Endodermal cell (in vitro differentiated cells): ENCODE results near the gene CCDC121. TPM values are rescaled to one million over a fixed set of nuclear protein-coding genes. Genes with fewer than 3 reads are reported as not detected.

Source experiments
- DNase-seq: peaks from one replicate; pipeline ENCODE4 v3.0.0-alpha.2; 2017
- H3K27ac ChIP-seq: 2 replicates; pipeline ENCODE4 v1.5.1; 2013; ENCODE audit warnings: mild to moderate bottlenecking, low read depth, low read length, moderate library complexity
- H3K27me3 ChIP-seq: 2 replicates; pipeline ENCODE4 v1.6.1; 2013; ENCODE audit warnings: mild to moderate bottlenecking, low read length, moderate library complexity; ENCODE audit not compliant: insufficient read depth, control insufficient read depth, poor library complexity, severe bottlenecking
- H3K36me3 ChIP-seq: 2 replicates; pipeline ENCODE4 v1.7.0; 2013; ENCODE audit warnings: mild to moderate bottlenecking, low read length, moderate library complexity; ENCODE audit not compliant: control insufficient read depth, insufficient read depth
- H3K4me1 ChIP-seq: one replicate; pipeline ENCODE4 v1.7.0; 2013; ENCODE audit warnings: low read length; ENCODE audit not compliant: control insufficient read depth, insufficient read depth
- H3K4me3 ChIP-seq: 2 replicates; pipeline ENCODE4 v1.5.1; 2013; ENCODE audit warnings: mild to moderate bottlenecking, low read length, moderate library complexity
- H3K9ac ChIP-seq: 2 replicates; pipeline ENCODE4 v1.6.1; 2013; ENCODE audit warnings: mild to moderate bottlenecking, low read length, moderate library complexity; ENCODE audit not compliant: poor library complexity, severe bottlenecking; ENCODE audit errors: extremely low read depth
- H3K9me3 ChIP-seq: 2 replicates; pipeline ENCODE4 v1.6.1; 2013; ENCODE audit warnings: mild to moderate bottlenecking, low read length, moderate library complexity; ENCODE audit not compliant: control insufficient read depth
- H3K27ac Mint-ChIP-seq: 2 replicates; pipeline ENCODE4 v1.8.0; 2020; ENCODE audit warnings: mixed read lengths
- H3K27me3 Mint-ChIP-seq: 2 replicates; pipeline ENCODE4 v1.8.0; 2021; ENCODE audit warnings: mild to moderate bottlenecking, mixed read lengths; ENCODE audit not compliant: insufficient read depth
- H3K36me3 Mint-ChIP-seq: 2 replicates; pipeline ENCODE4 v1.8.0; 2020; ENCODE audit warnings: low read depth, mixed read lengths
- H3K4me1 Mint-ChIP-seq: 2 replicates; pipeline ENCODE4 v1.8.0; 2020; ENCODE audit warnings: mixed read lengths
- H3K4me3 Mint-ChIP-seq: 2 replicates; pipeline ENCODE4 v1.8.0; 2020; ENCODE audit warnings: mild to moderate bottlenecking, moderate library complexity, mixed read lengths
- H3K9me3 Mint-ChIP-seq: 2 replicates; pipeline ENCODE4 v1.8.0; 2020; ENCODE audit warnings: mild to moderate bottlenecking, mixed read lengths
- WGBS, 2 experiments: methylation state at CpG; one replicate each; pipeline versions ENCODE4 v1.1.5 to v1.1.7; 2013; ENCODE audit warnings: missing lambda C conversion rate in 2 of 2, mixed read lengths in 1 of 2; ENCODE audit not compliant: insufficient coverage in 1 of 2, insufficient read length in 1 of 2; 5-methylcytosine and 5-hydroxymethylcytosine counted together
- total RNA-seq, 2 donors: library from RNA; stranded (reverse); fragmentation: NEBNext Ultra II Directional in 1 of 2; extraction: Animal tissue kit (Norgen Biotek cat#: 25700) in 1 of 2; gene quantifications; 2 replicates in 1 of 2; 3 replicates in 1 of 2; pipeline ENCODE4 v1.2.1, GENCODE V29; 2021
- TF ChIP-seq, protein P1 (sequence below): fragments of 200-600 bp; sonication (generic); conservative IDR thresholded peaks from 2 replicates; pipeline ENCODE4 v1.5.0; 2021; ENCODE audit warnings: antibody characterized with exemption, mild to moderate bottlenecking

The CCDC121 gene
- total RNA-seq, 2 donors from 2014 or later = 4.6 to 5.3 TPM

DNA sequence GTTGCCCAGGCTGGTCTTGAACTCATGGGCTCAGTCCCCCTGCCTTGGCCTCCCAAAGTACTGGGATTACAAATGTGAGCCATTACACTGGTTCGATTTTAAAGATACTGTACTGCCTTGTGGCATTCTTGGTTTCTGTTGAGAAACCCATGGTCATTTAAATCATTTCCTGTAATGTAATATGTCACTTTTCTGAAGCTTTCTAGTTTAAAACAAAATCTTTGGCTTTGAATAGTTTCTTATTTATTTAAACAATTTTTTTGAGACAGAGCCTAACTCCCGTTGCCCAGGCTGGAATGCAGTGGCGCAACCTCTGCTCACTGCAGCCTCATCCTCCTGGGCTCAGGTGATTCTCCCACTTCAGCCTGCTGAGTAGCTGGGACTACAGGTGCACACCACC is 37.1 kb downstream of the CCDC121 start:
- TF ChIP-seq, protein P1, sequence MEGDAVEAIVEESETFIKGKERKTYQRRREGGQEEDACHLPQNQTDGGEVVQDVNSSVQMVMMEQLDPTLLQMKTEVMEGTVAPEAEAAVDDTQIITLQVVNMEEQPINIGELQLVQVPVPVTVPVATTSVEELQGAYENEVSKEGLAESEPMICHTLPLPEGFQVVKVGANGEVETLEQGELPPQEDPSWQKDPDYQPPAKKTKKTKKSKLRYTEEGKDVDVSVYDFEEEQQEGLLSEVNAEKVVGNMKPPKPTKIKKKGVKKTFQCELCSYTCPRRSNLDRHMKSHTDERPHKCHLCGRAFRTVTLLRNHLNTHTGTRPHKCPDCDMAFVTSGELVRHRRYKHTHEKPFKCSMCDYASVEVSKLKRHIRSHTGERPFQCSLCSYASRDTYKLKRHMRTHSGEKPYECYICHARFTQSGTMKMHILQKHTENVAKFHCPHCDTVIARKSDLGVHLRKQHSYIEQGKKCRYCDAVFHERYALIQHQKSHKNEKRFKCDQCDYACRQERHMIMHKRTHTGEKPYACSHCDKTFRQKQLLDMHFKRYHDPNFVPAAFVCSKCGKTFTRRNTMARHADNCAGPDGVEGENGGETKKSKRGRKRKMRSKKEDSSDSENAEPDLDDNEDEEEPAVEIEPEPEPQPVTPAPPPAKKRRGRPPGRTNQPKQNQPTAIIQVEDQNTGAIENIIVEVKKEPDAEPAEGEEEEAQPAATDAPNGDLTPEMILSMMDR = no peak

DNA sequence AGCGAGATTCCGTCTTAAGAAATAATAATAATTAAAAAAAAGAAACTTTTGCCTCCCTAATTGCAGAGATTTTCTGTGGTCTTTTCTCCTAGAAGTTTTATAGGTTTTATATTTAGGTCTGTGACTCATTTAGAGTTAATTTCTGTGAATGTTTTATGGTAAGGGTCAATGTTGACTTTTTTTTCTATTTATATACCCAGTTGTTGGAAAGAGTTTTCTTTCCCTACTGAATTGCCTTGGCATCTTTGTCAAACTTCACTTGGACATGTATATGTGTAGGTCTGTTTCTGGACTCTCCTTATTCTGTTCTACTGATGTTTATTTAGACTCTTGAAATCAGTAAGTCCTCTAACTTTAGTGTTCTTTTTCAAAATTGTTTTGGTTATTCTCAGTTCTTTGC is 40.5 kb downstream of the CCDC121 start:
- Mint-ChIP-seq H3K4me1 (peaks cover 12% of the 10 kb centered on the region), H3K27ac (no peak overlapping the region), H3K9me3 (peaks cover 40% of the 10 kb centered on the region), H3K27me3 (no peaks in the 10 kb centered on the region), H3K36me3 (peaks cover 41% of the 10 kb centered on the region), H3K4me3 (no peak overlapping the region)
- DNase-seq = no peak
- no peaks in the 10 kb centered on the region for H3K4me1 ChIP-seq
- peaks cover 1% of the 10 kb centered on the region for H3K36me3 ChIP-seq
- no peaks in the 10 kb centered on the region for H3K27me3 ChIP-seq
- no peak overlapping the region for H3K9ac ChIP-seq
- TF ChIP-seq, protein P1 = no peak
- peaks cover 48% of the 10 kb centered on the region for H3K9me3 ChIP-seq
- no peak overlapping the region for H3K4me3 ChIP-seq
- H3K27ac ChIP-seq = no peak overlapping the region
- 84% methylated on average over 2 of the region's 2 CpGs; no CpG with 5 or more reads in 1 of the 2 experiments for WGBS, 2 experiments

More for the DNA sequence above, 37.1 kb downstream of the CCDC121 start:
- no peaks in the 10 kb centered on the region for H3K4me1 ChIP-seq
- H3K9me3 Mint-ChIP-seq = peaks cover 73% of the 10 kb centered on the region
- no peaks in the 10 kb centered on the region for H3K4me1 Mint-ChIP-seq
- H3K4me3 Mint-ChIP-seq = no peak overlapping the region
- H3K9ac ChIP-seq = no peak overlapping the region
- H3K27me3 Mint-ChIP-seq = no peaks in the 10 kb centered on the region
- peaks cover 18% of the 10 kb centered on the region for H3K36me3 ChIP-seq
- DNase-seq = no peak
- no peak overlapping the region for H3K27ac ChIP-seq
- H3K36me3 Mint-ChIP-seq = peaks cover 64% of the 10 kb centered on the region
- peaks cover 75% of the 10 kb centered on the region for H3K9me3 ChIP-seq
- no peaks in the 10 kb centered on the region for H3K27me3 ChIP-seq
- H3K27ac Mint-ChIP-seq = no peak overlapping the region
- H3K4me3 ChIP-seq = no peak overlapping the region
- WGBS, 2 experiments = 98 to 100% methylated on average over 2 to 3 of the region's 3 CpGs

DNA sequence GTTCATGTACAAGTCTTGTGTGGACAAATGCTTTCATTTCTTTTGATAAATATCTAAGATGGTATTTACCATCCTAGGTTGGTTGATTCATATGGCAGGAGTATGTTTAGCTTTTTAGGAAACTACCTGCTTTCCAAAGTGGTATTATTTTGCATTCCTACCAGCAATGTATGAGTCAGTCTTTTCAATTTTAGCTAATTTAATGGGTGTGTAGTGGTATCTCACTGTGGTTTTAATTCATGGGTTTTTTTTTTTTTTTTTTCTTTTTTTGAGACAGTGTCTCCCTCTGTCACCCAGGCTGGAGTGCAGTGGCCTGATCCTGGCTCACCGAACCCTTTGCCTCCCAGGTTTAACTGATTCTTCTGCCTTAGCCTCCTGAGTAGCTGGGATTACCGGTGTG is 41.8 kb downstream of the CCDC121 start:
- Histone ChIP-seq H3K27ac (no peak overlapping the region), H3K36me3 (no peaks in the 10 kb centered on the region), H3K4me1 (no peaks in the 10 kb centered on the region), H3K4me3 (no peak overlapping the region), H3K27me3 (peaks cover 5% of the 10 kb centered on the region), H3K9ac (no peak overlapping the region), H3K9me3 (peaks cover 43% of the 10 kb centered on the region)
- WGBS, 2 experiments = 72 to 98% methylated on average over 2 of the region's 2 CpGs
- no peak for DNase-seq
- TF ChIP-seq, protein P1 = no peak
- H3K9me3 Mint-ChIP-seq = peaks cover 34% of the 10 kb centered on the region
- H3K27ac Mint-ChIP-seq = no peak overlapping the region
- H3K36me3 Mint-ChIP-seq = peaks cover 36% of the 10 kb centered on the region
- H3K4me3 Mint-ChIP-seq = no peak overlapping the region
- peaks cover 8% of the 10 kb centered on the region for H3K27me3 Mint-ChIP-seq
- H3K4me1 Mint-ChIP-seq = peaks cover 14% of the 10 kb centered on the region
